ENCODE results near the gene TMPRSS7.
"Not testable (repeated sequence)": the region's sequence is repeated elsewhere in the genome, so short reads cannot be mapped to it uniquely, and the experiment has no call there.

The TMPRSS7 gene

DNA sequence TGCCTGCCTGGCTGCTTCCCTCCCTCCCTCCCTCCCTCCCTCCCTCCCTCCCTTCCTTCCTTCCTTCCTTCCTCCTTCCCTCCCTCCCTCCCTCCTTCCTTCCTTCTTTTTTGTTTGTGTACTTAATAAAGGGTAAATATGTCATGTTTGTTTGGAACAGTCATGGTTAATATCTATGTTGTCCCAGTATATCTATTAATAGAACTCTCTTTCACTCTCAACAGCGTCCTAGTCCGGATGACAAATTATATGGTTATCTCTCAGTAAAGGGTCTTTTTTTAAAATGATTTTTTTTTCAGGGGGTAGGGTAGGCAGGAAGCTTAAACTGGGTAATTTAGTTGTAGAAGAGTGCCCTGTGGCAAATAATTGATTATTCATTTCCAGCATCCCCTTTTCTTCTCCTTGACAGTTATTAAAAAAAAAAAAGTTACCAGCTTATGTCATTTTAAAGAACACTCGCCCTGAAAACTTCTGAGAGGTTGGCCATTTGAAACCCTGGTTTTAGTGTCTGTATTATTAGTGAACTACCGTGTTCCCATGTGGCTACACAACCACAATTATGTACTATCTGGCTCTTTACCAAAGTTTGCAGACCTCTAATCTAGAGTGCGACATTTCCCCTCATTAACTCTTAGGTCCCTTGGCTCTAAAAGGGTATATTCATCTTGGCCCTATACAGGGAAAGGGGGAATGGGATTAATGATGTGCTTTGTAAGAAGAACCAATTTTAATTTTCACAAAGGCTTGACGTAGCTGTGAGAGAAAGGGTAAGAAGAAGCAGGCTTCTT, 22.1 kb upstream of the TMPRSS7 start:
- DNase-seq (ENCODE audit: low spot score): no peak

DNA sequence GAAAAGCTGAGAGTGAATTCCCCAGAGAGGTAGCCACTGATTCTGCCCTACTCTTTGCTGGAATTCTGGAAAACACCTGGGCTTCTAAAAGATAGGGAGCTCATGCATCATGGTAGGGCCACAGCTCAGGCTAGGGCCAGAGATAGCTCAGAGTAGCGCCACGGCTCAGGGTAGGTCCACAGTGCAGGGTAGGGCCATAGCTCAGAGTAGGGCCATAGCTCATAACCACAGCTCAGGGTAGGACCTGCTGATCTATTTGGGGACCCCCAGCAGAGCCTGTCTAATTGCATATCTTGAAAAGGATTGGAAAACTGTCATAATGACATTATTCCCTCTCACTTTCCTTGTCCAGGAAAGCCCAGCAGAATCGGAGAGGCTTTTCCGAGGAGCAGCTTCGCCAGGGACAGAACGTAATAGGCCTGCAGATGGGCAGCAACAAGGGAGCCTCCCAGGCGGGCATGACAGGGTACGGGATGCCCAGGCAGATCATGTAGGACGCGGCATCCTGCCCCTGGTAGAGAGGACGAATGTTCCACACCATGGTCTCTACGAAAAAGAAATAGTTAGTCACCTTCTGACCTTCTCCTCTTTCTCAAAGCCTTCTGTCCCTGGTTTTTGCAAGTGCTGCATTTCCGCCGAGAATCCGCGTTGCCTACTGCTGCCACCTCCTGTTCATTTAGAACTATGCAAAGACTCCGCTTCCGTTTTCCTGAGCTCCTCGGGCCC, 21.3 kb upstream of the TMPRSS7 start:
- DNase-seq (ENCODE audit: low spot score): peak; percentile 45

DNA sequence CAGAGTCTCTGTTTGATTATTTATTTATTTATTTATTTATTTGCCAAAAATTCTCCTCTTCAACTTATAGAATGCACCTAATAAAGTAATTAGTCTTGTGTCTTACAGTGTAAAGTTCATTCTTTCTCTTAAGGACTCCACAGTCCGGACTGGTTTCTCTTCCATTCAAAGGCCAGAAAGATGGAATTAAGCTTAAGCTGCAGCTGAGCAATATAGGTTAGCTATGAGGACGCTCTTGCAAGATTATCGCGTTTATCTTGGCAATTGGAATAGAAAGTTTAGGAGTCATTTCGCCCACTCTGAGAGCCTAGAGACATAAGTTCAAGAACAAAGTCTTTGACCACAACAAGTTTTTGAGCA, 20.8 kb upstream of the TMPRSS7 start:
- DNase-seq (ENCODE audit: low spot score): no peak

DNA sequence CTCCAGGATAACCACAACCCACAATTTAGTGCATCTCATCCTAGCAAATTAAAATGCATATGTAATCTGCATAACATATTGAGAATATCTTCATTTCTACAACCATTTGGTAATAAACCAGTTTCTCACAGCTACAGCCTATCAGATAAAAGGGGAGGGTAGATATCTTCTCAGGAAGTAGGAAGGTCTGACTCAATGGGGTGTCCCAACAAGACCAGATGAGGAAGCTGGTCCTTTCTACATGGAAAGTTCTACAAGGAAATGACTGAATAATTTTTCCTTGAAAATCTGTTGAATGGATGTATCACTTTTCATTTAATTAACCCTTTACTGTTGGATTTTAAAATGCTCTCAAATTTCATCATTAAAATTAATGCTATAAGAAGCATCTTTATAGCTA, 17.4 kb upstream of the TMPRSS7 start:
- DNase-seq (ENCODE audit: low spot score): no peak

DNA sequence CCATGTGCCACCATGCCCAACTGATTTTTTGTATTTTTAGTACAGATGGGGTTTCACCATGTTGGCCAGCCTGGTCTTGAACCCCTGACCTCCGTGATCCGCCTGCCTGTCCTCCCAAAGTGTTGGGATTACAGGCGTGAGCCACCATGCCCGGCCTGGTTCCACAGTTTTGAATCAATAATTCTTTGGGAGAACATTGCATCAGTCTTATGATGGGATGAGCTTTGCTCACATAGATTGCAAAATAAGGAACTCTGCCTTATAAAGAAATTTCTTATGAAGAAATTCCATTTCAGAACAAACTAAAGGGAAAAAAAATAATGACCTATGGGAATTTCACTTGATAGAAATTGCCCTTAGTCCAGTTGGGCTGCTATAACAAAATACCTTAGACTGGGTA, 15.8 kb upstream of the TMPRSS7 start:
- DNase-seq (ENCODE audit: low spot score): no peak

DNA sequence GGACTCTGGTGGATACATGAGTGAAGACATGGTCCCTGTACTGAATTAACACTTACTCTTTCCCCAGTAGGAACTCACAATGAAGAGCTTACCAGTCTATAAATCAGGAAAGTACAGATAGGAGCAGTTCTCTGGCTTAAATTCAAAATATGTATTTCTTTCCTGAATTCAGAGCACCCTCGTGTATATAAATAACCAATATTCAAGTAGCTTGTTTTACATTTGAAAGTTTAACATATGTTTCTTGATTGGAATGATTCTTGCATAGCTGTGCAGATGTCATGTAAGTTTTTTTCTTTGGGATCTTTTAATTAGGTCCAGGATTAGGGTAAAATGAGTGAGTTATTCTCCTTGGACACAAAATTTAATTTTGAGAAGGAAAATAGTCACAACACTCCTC, 14.8 kb upstream of the TMPRSS7 start:
- DNase-seq (ENCODE audit: low spot score): no peak

DNA sequence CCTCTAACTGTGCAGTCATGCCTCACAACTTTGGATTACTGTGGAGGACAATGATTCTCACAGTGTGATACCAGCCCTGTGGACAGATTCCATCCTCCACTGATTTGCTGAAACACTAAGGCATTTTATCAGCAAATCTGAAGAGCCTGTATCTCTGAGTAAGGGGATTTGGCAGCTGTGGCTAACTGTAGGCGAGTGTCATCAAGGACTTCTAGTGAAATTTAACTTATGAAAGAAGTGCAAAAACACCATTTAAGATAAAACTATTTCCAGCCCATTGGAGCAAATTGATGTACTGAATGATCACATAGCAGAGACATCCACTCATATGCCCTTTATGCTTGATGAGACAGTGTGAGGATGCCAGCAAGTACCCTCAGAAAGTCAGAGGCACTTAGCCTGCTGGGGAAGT, 13.9 kb upstream of the TMPRSS7 start:
- no peak for DNase-seq (ENCODE audit: low spot score)

DNA sequence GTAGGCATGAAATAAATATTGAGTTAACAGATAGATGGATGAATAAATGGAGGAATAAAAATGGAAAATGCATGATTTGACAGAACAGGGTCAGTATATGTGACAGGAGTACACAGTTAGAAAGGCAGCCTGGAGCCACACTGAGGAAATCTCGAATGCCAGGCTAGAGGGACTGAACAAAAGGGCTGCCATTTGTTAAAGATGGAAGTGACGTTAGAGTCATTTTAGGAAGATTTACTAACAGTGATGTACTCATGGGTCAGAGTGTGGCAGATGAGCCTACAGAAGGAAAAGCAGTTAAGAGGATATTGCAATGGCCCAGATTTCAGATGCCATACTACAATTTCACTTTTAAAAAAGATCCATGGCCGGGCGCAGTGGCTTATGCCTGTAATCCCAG, 7.4 kb upstream of the TMPRSS7 start:
- DNase-seq (ENCODE audit: low spot score): no peak

DNA sequence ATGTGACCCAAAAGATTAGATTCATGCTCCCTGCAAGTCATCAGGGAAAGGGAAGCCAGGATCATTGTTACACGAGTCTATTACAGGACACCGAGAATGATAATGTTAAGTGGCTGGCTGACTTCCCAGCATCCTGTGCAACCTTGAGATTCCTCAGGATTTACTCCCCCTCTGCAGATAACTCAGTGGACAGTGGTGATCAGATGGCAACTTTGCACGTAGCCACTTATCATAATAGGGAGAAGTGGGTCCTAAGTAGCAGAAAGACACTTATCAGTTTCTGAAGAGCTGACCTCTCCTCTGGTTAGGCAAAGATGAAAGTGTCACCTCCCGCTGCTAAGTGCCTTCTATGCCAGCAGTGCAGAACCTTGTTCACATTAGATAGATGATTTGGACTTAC, 6.7 kb upstream of the TMPRSS7 start:
- no peak for DNase-seq (ENCODE audit: low spot score)

DNA sequence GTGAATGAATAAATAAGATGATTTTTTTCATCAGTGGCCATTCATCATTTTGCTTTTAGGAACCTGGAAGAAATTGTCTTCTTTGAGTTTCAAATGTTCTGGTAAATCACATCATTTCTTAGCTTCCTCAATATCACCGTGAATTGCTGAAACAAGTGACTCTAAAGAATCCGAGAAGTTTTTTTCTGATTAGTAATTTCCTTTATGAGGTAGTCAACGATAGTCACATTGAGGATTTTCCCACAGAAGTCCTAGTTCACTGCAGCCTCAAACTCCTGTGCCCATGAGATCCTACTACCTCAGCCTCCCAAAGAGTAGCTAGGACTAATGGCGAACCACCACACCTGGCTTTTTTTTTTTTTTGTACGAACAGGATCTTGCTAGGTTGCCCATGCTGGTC, 3.6 kb upstream of the TMPRSS7 start:
- DNase-seq (ENCODE audit: low spot score): no peak

DNA sequence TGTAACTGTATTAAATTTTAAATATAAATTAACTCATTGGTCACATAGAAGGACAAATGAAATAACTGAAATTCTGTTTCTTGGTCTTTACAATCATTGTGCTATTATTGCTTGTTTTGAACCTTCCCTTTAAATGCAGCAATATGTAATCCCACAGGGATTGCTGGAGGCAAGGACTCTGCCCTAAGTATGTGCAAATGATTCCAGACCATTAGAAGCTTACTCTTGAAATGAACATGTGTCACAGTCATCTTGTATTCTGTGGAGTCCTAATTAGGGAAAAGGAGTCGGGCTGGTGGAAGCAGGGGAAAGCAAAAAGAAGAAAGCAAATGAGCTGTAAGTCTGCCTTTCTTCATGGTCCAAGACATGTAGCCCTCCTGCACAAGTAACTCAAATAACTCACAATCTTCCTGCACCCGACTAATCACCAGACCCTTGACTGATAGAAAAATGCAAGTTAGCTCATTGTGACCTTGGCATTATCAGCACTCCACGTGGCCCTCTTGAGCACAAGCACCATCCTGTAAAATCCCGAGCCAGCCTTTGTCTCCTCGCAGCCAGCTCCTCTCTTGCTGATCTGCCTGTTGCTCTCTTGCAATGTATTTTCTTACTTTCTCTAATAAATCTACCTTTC, 2.3 kb upstream of the TMPRSS7 start:
- DNase-seq (ENCODE audit: low spot score): no peak

DNA sequence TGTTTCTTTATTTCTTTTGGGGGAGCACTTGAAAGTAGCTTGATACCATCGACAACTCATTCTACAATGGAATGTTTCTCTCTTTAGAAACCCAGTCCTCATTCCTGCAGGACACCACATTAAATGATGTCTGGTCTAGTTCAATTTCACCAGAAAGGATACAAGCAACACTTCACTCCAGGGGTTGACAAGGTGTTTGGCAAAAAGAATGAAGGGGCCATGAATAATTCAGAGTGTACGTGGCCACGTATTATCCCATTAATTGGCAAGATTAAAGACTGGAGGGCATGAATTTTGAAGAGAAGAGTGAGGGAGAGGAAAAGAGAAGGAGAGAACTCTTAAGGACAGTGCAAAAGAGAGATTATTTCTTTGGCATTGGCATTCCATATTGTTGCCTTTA, 705 bp downstream of the TMPRSS7 start:
- no peak for DNase-seq (ENCODE audit: low spot score)

DNA sequence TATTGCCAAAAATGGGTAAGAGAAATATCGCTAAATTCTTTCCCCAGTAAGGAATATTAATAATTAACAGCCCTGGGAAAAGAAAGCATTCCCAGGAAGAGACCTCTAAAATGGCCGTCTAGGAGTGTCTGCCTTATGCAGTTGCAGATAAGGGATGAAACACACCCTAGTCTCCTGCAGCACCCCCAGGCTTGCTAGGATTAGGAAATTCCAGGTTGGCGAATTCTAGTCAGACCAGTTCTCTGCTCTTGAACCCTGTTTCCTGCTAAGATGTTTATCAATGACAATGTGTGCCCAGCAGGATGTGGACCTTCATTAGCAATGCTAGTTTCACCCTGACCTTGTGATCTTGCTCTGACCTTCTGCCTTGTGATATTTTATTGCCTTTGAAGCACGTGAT, 2.7 kb downstream of the TMPRSS7 start:
- DNase-seq (ENCODE audit: low spot score): not testable (repeated sequence)

DNA sequence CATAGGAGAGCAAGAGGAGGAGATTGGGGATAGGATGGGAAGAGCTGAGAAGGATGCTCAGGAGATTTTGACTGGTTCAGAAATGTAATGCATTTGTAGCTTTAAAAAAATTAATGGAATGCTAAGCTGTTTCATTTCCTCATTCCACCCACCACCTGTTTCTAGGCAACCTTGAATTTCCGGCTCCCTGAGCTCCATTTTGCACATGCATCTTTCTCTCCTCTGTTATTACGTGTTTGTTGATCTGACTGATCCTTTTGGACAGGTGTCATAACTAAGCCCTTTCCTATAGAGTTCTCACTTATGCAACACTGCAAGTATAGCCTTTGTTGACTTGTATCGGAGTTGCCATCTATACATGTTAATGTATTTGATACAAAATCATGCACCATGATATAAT, 4.3 kb downstream of the TMPRSS7 start:
- no peak for DNase-seq (ENCODE audit: low spot score)

DNA sequence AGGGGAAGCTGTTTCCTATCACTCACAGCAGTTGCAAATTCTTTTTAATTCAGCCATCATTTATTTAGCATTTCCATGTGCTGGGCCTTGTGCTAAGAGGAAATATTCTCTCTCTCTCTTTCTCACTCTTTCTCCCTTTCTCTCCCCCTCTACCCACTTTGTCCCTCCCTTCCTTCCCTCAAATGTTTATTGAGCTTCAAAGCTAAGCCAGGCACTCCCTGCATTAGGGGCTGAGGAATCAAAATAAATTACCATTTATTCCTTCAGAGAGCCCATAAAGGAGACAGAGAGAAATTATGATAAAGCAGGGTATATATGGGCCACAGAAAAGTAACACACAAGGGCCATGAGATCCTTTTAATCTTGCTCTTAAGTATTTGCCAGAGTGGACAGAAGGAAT, 6.8 kb downstream of the TMPRSS7 start:
- DNase-seq (ENCODE audit: low spot score): no peak

DNA sequence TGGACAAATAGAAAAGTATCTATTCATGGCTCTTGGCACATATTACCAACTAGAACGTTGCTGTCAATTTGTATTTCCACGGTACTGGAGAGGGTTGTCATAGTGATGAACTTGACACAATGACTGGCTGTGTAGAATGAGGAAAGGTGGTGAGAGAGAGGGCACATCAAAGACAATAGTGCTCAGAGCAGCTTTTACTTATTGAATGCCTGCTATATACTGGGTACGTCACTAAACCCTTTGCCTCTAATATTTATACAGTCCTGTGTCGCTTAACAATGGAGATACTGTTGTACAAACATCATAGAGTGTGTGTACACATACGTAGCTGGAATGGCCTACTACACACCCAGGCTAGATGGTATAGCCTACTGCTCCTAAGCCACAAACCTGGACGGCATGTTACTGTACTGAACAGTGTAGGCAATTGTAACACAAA, 8.3 kb downstream of the TMPRSS7 start:
- DNase-seq (ENCODE audit: low spot score): no peak

DNA sequence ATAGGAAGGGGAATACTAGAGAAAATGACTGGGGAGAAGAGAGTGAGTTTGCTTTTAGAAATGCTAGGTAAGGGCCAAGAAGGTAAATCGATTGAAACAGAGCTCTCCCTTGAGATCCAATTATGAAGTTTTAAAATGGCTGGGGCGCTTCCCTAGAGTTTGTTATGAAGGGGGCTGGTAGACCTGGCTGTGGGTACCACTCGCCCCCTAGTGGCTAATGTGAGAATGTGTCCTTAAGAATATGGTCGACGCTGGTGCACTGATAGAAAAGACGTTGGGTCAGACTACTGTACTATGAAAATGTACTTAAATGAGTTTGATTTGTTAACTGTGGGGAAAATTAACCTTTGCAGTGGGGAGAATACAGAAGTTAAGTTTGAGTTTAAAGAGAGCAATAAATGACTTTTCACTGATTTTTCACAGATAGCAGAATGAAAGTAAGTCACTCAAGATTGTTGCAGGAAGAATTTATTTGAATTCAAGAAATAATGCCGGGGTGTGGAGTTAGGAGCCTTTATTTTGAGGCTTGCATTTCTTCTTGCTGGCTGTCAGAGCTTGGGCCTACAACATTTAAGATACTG, 9.2 kb downstream of the TMPRSS7 start:
- peak; percentile 44 for DNase-seq (ENCODE audit: low spot score)

DNA sequence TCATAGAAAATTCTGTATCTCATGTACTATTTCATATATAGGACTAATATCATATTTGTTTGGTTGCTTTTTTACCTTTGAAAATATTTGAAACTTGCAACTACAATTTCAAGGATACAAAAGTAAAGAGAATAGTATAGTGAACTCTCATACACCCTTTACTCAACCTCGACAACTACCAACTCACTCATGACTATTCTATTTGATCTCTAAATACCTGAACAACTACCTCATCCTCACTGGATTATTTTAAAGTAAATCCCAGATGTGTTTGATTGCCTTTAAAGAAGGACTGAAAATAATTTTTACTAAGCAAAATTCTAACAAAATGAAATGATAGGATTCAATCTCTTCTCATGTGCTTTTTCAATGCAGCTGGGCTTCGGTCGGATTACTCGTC, 12.1 kb downstream of the TMPRSS7 start:
- no peak for DNase-seq (ENCODE audit: low spot score)

DNA sequence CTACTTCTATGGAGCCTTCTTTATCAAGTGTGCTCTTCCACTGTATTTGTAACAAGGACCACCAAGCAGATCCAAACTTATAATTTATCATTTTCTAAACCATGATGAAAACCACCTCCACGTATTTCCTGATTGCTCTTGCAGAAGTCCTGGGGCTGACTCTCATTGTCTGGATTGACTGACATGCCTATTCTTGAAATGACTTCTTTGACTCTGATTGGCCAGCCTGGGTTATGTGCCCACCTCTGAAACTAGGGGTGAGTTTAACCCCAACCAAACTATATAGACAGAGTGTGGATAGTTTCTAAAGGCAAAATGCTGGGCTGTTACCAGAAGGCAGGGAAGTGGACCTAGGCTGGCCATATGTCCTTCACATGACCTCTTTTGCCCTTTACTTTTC, 12.7 kb downstream of the TMPRSS7 start:
- no peak for DNase-seq (ENCODE audit: low spot score)

DNA sequence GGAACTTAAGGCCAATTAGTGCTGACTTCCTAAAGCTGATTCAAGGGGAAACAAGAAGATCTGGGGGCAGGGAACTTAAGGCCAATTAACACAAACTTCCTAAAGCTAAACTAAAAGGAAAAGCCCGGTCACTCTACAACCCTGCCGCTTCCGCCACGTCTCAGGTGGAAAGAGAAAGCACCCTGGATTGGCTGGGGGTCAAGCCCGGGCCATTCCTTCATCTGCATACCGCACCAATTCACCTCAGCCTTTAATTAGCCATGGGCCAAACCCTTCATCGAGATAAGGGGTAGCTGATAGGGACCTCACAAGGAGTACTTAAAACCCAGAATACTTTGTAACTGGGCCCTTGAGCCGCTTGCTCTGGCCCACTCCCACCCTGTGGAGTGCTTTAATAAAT, 14.4 kb downstream of the TMPRSS7 start:
- DNase-seq (ENCODE audit: low spot score): no peak

DNA sequence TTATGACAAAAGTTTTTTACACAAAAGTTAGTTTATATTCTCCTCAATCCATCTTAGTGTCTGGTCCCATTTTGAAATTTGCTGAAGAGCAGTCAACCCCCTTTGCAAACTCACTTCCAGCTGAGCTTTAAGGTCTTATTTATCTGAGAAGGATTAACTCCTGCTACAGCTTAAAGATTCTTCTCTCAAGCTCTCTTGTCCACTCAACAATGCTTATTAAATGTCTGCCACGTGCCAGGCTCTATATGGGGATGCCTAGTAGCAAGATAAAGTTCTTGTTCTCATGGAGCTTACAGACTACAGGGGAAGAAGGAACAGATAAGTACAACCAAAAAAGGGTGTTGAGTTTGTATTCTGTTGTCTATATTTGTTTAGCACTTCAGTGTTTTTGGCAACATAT, 18.7 kb downstream of the TMPRSS7 start:
- DNase-seq (ENCODE audit: low spot score): no peak

DNA sequence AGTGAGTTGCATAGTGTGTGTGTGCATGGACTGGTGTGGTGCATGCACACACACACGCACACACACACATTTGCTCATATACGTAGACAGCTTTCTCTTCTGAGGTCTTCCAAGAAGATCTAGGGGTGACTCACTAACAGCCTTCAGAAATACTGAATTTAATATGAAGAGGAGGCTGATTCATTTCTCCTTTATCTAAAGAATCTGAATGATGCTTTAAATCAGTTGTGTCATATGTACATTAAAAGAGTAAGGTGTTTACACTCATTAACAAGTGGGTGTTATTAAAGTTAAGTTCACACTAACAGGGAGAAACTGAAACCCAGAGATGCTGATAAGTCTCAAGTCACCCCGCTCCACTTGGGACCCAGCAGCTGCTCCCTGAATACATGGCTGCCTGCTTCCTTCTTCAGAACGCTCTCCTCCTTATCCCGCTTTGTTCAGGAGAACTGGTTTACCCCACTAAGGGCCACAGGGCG, 22.0 kb downstream of the TMPRSS7 start:
- no peak for DNase-seq (ENCODE audit: low spot score)

DNA sequence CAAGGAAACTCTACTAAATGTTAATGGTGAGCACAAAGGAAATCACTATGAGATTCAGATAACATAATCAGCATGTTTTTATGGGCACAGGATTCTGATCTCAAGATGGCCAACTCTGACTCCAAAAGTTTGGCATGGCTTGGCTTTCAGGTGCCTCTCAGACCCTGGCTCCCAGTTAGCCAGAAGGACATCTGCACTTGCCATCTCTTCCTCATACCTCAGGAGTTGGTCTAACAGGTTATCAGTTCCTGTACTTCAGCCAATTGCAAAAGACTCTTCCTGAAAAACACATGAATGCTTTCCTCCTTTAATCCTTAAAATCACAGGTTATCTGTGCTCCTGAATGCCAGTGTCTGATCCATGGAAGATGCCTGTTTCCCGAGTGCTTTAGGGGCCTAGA, 25.0 kb downstream of the TMPRSS7 start:
- DNase-seq (ENCODE audit: low spot score): no peak
